HEK293 (cell line): ENCODE results near the gene CCDC85B.

Experiments used
- ATF2 ChIP-seq: fragments of 450-650 bp; formaldehyde crosslinking; IDR thresholded peaks from 2 replicates; pipeline ENCODE4 v1.5.1; 2016; ENCODE audit warnings: missing biosample characterization, missing genetic modification characterization, low read depth
- HOXD13 ChIP-seq: sonication (generic); formaldehyde crosslinking; IDR thresholded peaks from 2 replicates; pipeline ENCODE4 v1.8.0; 2022; ENCODE audit warnings: missing genetic modification reagents, borderline replicate concordance
- IKZF3 ChIP-seq: fragments of 450-650 bp; IDR thresholded peaks from 2 replicates; pipeline ENCODE4 v1.5.0; 2018; ENCODE audit warnings: missing biosample characterization, mild to moderate bottlenecking, missing genetic modification characterization, moderate library complexity
- INSM2 ChIP-seq: fragments of 450-650 bp; formaldehyde crosslinking; IDR thresholded peaks from 2 replicates; pipeline ENCODE4 v1.5.1; 2016; ENCODE audit warnings: missing biosample characterization, missing genetic modification characterization
- KLF17 ChIP-seq: fragments of 450-650 bp; formaldehyde crosslinking; IDR thresholded peaks from 2 replicates; pipeline ENCODE4 v1.5.1; 2016; ENCODE audit warnings: missing biosample characterization, missing genetic modification characterization
- KLF8 ChIP-seq: fragments of 450-650 bp; formaldehyde crosslinking; IDR thresholded peaks from 2 replicates; pipeline ENCODE4 v1.5.1; 2016; ENCODE audit warnings: missing biosample characterization, missing genetic modification characterization
- MZF1 ChIP-seq: fragments of 450-650 bp; formaldehyde crosslinking; IDR thresholded peaks from 2 replicates; pipeline ENCODE4 v1.5.1; 2017; ENCODE audit warnings: missing biosample characterization, missing genetic modification characterization, borderline replicate concordance
- PATZ1 ChIP-seq: fragments of 450-650 bp; formaldehyde crosslinking; IDR thresholded peaks from 2 replicates; pipeline ENCODE4 v1.5.1; 2016; ENCODE audit warnings: missing biosample characterization, missing genetic modification characterization
- PBX3 ChIP-seq: sonication (generic); formaldehyde crosslinking; IDR thresholded peaks from 2 replicates; pipeline ENCODE4 v1.8.1; 2022; ENCODE audit warnings: mild to moderate bottlenecking, moderate library complexity, missing genetic modification reagents
- ZFHX2 ChIP-seq: fragments of 450-650 bp; formaldehyde crosslinking; conservative IDR thresholded peaks from 2 replicates; pipeline ENCODE4 v1.5.1; 2016; ENCODE audit warnings: missing biosample characterization, missing genetic modification characterization
- ZIC2 ChIP-seq: fragments of 450-650 bp; formaldehyde crosslinking; IDR thresholded peaks from 2 replicates; pipeline ENCODE4 v1.5.1; 2016; ENCODE audit warnings: missing biosample characterization, missing genetic modification characterization
- ZNF280C ChIP-seq: fragments of 450-650 bp; formaldehyde crosslinking; IDR thresholded peaks from 2 replicates; pipeline ENCODE4 v1.5.1; 2016; ENCODE audit warnings: missing biosample characterization, missing genetic modification characterization
- ZNF341 ChIP-seq: fragments of 450-650 bp; formaldehyde crosslinking; IDR thresholded peaks from 2 replicates; pipeline ENCODE4; 2016; ENCODE audit warnings: low read depth, missing biosample characterization, missing genetic modification characterization
- ZNF416 ChIP-seq: fragments of 450-650 bp; formaldehyde crosslinking; IDR thresholded peaks from 2 replicates; pipeline ENCODE4 v1.5.1; 2016; ENCODE audit warnings: missing biosample characterization, missing genetic modification characterization
- ZNF449 ChIP-seq: fragments of 450-650 bp; formaldehyde crosslinking; IDR thresholded peaks from 2 replicates; pipeline ENCODE4 v1.5.1; 2017; ENCODE audit warnings: missing biosample characterization, mild to moderate bottlenecking, missing genetic modification characterization, moderate library complexity
- ZNF473 ChIP-seq: fragments of 450-650 bp; formaldehyde crosslinking; IDR thresholded peaks from 2 replicates; pipeline ENCODE4 v1.5.1; 2017; ENCODE audit warnings: missing biosample characterization, missing genetic modification characterization
- ZNF530 ChIP-seq: fragments of 450-650 bp; formaldehyde crosslinking; IDR thresholded peaks from 2 replicates; pipeline ENCODE4 v1.5.1; 2016; ENCODE audit warnings: low read depth, missing biosample characterization, missing genetic modification characterization
- ZNF585B ChIP-seq: fragments of 450-650 bp; formaldehyde crosslinking; IDR thresholded peaks from 2 replicates; pipeline ENCODE4 v1.5.1; 2016; ENCODE audit warnings: missing biosample characterization, missing genetic modification characterization
- ZNF639 ChIP-seq: fragments of 450-650 bp; formaldehyde crosslinking; IDR thresholded peaks from 2 replicates; pipeline ENCODE4 v1.5.1; 2016; ENCODE audit warnings: missing biosample characterization, missing genetic modification characterization
- ZNF670 ChIP-seq: fragments of 450-650 bp; formaldehyde crosslinking; IDR thresholded peaks from 2 replicates; pipeline ENCODE4 v1.5.1; 2016; ENCODE audit warnings: missing biosample characterization, missing genetic modification characterization, low read depth
- ZNF76 ChIP-seq: fragments of 450-650 bp; formaldehyde crosslinking; IDR thresholded peaks from 2 replicates; pipeline ENCODE4; 2016; ENCODE audit warnings: low read depth, missing biosample characterization, missing genetic modification characterization, borderline replicate concordance
- ZNF768 ChIP-seq: fragments of 450-650 bp; formaldehyde crosslinking; IDR thresholded peaks from 2 replicates; pipeline ENCODE4 v1.5.1; 2018; ENCODE audit warnings: missing biosample characterization, mild to moderate bottlenecking, missing genetic modification characterization
- ZNF785 ChIP-seq: fragments of 450-650 bp; formaldehyde crosslinking; IDR thresholded peaks from 2 replicates; pipeline ENCODE4 v1.5.1; 2016; ENCODE audit warnings: missing biosample characterization, missing genetic modification characterization
- ZNF837 ChIP-seq: fragments of 450-650 bp; formaldehyde crosslinking; IDR thresholded peaks from 2 replicates; pipeline ENCODE4 v1.5.1; 2016; ENCODE audit warnings: missing biosample characterization, missing genetic modification characterization
- ZSCAN4 ChIP-seq: fragments of 450-650 bp; formaldehyde crosslinking; IDR thresholded peaks from 2 replicates; pipeline ENCODE4 v1.5.1; 2017; ENCODE audit warnings: missing biosample characterization, missing genetic modification characterization

The CCDC85B gene

GRCh38 chr11:65898656-65899355, 8.3 kb downstream of the CCDC85B start (continued):
- no peak for TF ChIP-seq ZIC2 (tag by site-specific recombination)
- TF ChIP-seq INSM2 = no peak
- no peak for TF ChIP-seq MZF1 (tag by site-specific recombination)
- no peak for TF ChIP-seq ZNF837
- peak; percentile 82; the same call in 1 of the 2 replicates for TF ChIP-seq IKZF3
- TF ChIP-seq ZNF280C (tag by site-specific recombination) = no peak
- no peak; the same call in 1 of the 2 replicates for TF ChIP-seq PATZ1
- TF ChIP-seq ZNF670 (tag by site-specific recombination) = no peak
- no peak for TF ChIP-seq ATF2 (tag by site-specific recombination)
- no peak for TF ChIP-seq KLF17 (tag by site-specific recombination)
- peak; percentile 92 for TF ChIP-seq ZNF76 (tag by site-specific recombination)
- TF ChIP-seq ZFHX2 (tag by site-specific recombination) = peak; percentile 53
- TF ChIP-seq ZNF639 = no peak
- TF ChIP-seq ZNF473 (tag by site-specific recombination) = no peak
- no peak for TF ChIP-seq ZNF416 (tag by site-specific recombination)
- TF ChIP-seq ZNF585B (tag by site-specific recombination) = no peak
- TF ChIP-seq ZSCAN4 (tag by site-specific recombination) = no peak
- TF ChIP-seq ZNF768 (tag by site-specific recombination) = no peak
- TF ChIP-seq KLF8 (tag by site-specific recombination) = no peak
- TF ChIP-seq HOXD13 (CRISPR knock-in tag) = no peak
- TF ChIP-seq ZNF341 = 0 out of 2 replicates have a peak, but pooled peaks have one; percentile 25
- no peak for TF ChIP-seq ZNF785 (tag by site-specific recombination)
- peak; percentile 44; the same call in 1 of the 2 replicates for TF ChIP-seq ZNF449 (tag by site-specific recombination)
- TF ChIP-seq ZNF530 (tag by site-specific recombination) = no peak
- TF ChIP-seq PBX3 (CRISPR knock-in tag) = no peak
